HCT116 (cell line): ENCODE measurements around the gene MAPKAP1. TPM values are rescaled to one million over a fixed set of nuclear protein-coding genes. Genes with fewer than 3 reads are reported as not detected.

ENCODE experiments used
- ATAC-seq: fragments of 200-7000 bp; cut with Tn5 transposase; 2 replicates; pipeline ENCODE4 v1.9.1; 2020; ENCODE audit warnings: mild to moderate bottlenecking, moderate library complexity
- BruUV-seq: library from RNA; stranded (reverse); fragments of 400-500 nt; replicated peaks from 2 replicates; lab custom pipeline; 2021; lab: Mats Ljungman, UMichigan
- CTCF ChIA-PET: fragments of 300-600 bp; sonication (Branson Sonifier 250); formaldehyde crosslinking; loops from one replicate; lab custom pipeline; 2021; ENCODE audit warnings: antibody characterized with exemption; lab: Charles Lee
- POLR2A ChIA-PET: fragments of 300-600, 350-600 bp; sonication (Branson Sonifier 250); formaldehyde crosslinking; loops from one replicate; lab custom pipeline; 2021; ENCODE audit warnings: antibody characterized with exemption; lab: Charles Lee
- RAD21 ChIA-PET, 2 experiments: fragments of 300-600 bp; sonication (Branson Sonifier 250); formaldehyde crosslinking; loops; one replicate each; lab custom pipeline; 2023; ENCODE audit warnings: low total read pairs in 2 of 2; ENCODE audit not compliant: uncharacterized antibody in 2 of 2, unreplicated experiment in 2 of 2, low non-redundant PET in 1 of 2; lab: Charles Lee
- DNase-seq: peaks from one replicate; pipeline ENCODE4 v3.0.0-alpha.2; 2010; ENCODE audit warnings: low read depth, low spot score
- H2AFZ ChIP-seq: fragments of 200-600 bp; shearing (Covaris generic), sonication (generic); 2 replicates; pipeline ENCODE4 v1.6.1; 2017; ENCODE audit warnings: low read depth, mixed run types, mixed read lengths, antibody characterized with exemption, low read length; ENCODE audit not compliant: poor library complexity, severe bottlenecking
- H3K27ac ChIP-seq: 2 replicates; pipeline ENCODE4 v1.5.1; 2012; ENCODE audit warnings: low read depth, low read length
- H3K27me3 ChIP-seq: fragments of 200-600 bp; sonication (generic); 2 replicates; pipeline ENCODE4 v1.6.1; 2016; ENCODE audit warnings: mixed run types, low read length, mixed read lengths; ENCODE audit not compliant: insufficient read depth
- H3K36me3 ChIP-seq, 2 experiments: fragments of 200-500 bp in 1 of 2; fragments of 200-600 bp in 1 of 2; sonication (Bioruptor generic) in 1 of 2; sonication (generic) in 1 of 2; 2 replicates each; pipeline versions ENCODE4 v1.5.1 to v1.6.1; 2014 to 2016; ENCODE audit warnings: low read length in 2 of 2, inconsistent platforms in 1 of 2, mixed read lengths in 1 of 2, mixed run types in 1 of 2; ENCODE audit not compliant: insufficient read depth in 2 of 2, control insufficient read depth in 1 of 2
- H3K4me1 ChIP-seq, 2 experiments: fragments of 200-600 bp in 1 of 2; sonication (generic) in 1 of 2; 2 replicates each; pipeline versions ENCODE4 v1.5.1 to v1.6.1; 2012 to 2017; ENCODE audit warnings: low read length in 2 of 2, inconsistent platforms in 1 of 2, mild to moderate bottlenecking in 1 of 2, mixed read lengths in 1 of 2, mixed run types in 1 of 2, moderate library complexity in 1 of 2; ENCODE audit not compliant: insufficient read depth in 2 of 2, control insufficient read depth in 1 of 2
- H3K4me2 ChIP-seq: fragments of 200-600 bp; sonication (generic); 2 replicates; pipeline ENCODE4 v1.6.1; 2017; ENCODE audit warnings: mixed run types, low read length, mixed read lengths
- H3K4me3 ChIP-seq, 2 experiments: fragments of 200-600 bp in 1 of 2; sonication (generic) in 1 of 2; replicated peaks in 1 of 2; 2 replicates each; pipeline ENCODE4 v1.5.1; 2011 to 2016; ENCODE audit warnings: low read length in 2 of 2, control low read depth in 1 of 2, low read depth in 1 of 2, mild to moderate bottlenecking in 1 of 2, mixed read lengths in 1 of 2, mixed run types in 1 of 2
- H3K79me2 ChIP-seq: fragments of 200-600 bp; sonication (generic); 2 replicates; pipeline ENCODE4 v1.6.1; 2017; ENCODE audit warnings: mild to moderate bottlenecking, mixed run types, low read length, moderate library complexity, mixed read lengths; ENCODE audit not compliant: insufficient read depth
- H3K9ac ChIP-seq: fragments of 200-600 bp; sonication (generic); 2 replicates; pipeline ENCODE4 v1.6.1; 2016; ENCODE audit warnings: low read length, mixed read lengths
- H3K9me2 ChIP-seq: fragments of 200-600 bp; sonication (generic), shearing (Covaris generic); 2 replicates; pipeline ENCODE4 v1.6.1; 2017; ENCODE audit warnings: mixed run types, mild to moderate bottlenecking, moderate library complexity; ENCODE audit not compliant: insufficient read depth
- H3K9me3 ChIP-seq, 2 experiments: fragments of 200-500 bp in 1 of 2; fragments of 200-600 bp in 1 of 2; sonication (Bioruptor generic) in 1 of 2; sonication (generic) in 1 of 2; 2 replicates each; pipeline ENCODE4 v1.6.1; 2014 to 2017; ENCODE audit warnings: low read length in 2 of 2, mixed read lengths in 2 of 2, inconsistent platforms in 1 of 2, low read depth in 1 of 2, mild to moderate bottlenecking in 1 of 2, mixed run types in 1 of 2, moderate library complexity in 1 of 2; ENCODE audit not compliant: control insufficient read depth in 1 of 2, insufficient read depth in 1 of 2
- H4K20me1 ChIP-seq: fragments of 200-600 bp; sonication (generic), shearing (Covaris generic); 2 replicates; pipeline ENCODE4 v1.6.1; 2017; ENCODE audit warnings: mixed run types, mild to moderate bottlenecking, moderate library complexity; ENCODE audit not compliant: insufficient read depth
- ATF3 ChIP-seq: IDR thresholded peaks from 2 replicates; pipeline ENCODE4 v1.6.1; 2012
- CBX3 ChIP-seq: IDR thresholded peaks from 2 replicates; pipeline ENCODE4 v1.6.1; 2012; ENCODE audit warnings: low read depth
- CEBPB ChIP-seq: IDR thresholded peaks from 2 replicates; pipeline ENCODE4 v1.6.1; 2012; ENCODE audit warnings: low read depth
- EGR1 ChIP-seq: IDR thresholded peaks from 2 replicates; pipeline ENCODE4 v1.6.1; 2012; ENCODE audit warnings: low read depth
- ELF1 ChIP-seq: IDR thresholded peaks from 2 replicates; pipeline ENCODE4 v1.6.1; 2012; ENCODE audit warnings: low read depth, borderline replicate concordance
- EZH2 ChIP-seq: fragments of 200-600 bp; sonication (generic); IDR thresholded peaks from 2 replicates; pipeline ENCODE4 v1.6.1; 2017; ENCODE audit warnings: antibody characterized with exemption, mixed run types
- EZH2phosphoT487 ChIP-seq: fragments of 200-600 bp; IDR thresholded peaks from 2 replicates; pipeline ENCODE4 v1.6.1; 2018; ENCODE audit warnings: antibody characterized with exemption, borderline replicate concordance
- FOSL1 ChIP-seq: IDR thresholded peaks from 2 replicates; pipeline ENCODE4 v1.6.1; 2012; ENCODE audit warnings: low read depth
- JUND ChIP-seq: IDR thresholded peaks from 2 replicates; pipeline ENCODE4 v1.6.1; 2012
- MAX ChIP-seq: IDR thresholded peaks from 2 replicates; pipeline ENCODE4 v1.6.1; 2012
- RAD21 ChIP-seq: IDR thresholded peaks from 2 replicates; pipeline ENCODE4 v1.6.1; 2012; ENCODE audit warnings: low read depth, mild to moderate bottlenecking
- REST ChIP-seq: IDR thresholded peaks from 2 replicates; pipeline ENCODE4 v1.6.1; 2012; ENCODE audit warnings: low read depth
- SP1 ChIP-seq: IDR thresholded peaks from 2 replicates; pipeline ENCODE4 v1.6.1; 2012; ENCODE audit warnings: low read depth
- ZBTB33 ChIP-seq: IDR thresholded peaks from 2 replicates; pipeline ENCODE4 v1.6.1; 2011; ENCODE audit warnings: mild to moderate bottlenecking, low read length, moderate library complexity; ENCODE audit not compliant: insufficient replicate concordance; ENCODE audit errors: extremely low read depth
- ZFX ChIP-seq: fragments of 450-650 bp; IDR thresholded peaks from 2 replicates; pipeline ENCODE4 v1.6.1; 2017
- ZNF274 ChIP-seq: fragments of 200-500 bp; sonication (Bioruptor generic); IDR thresholded peaks from 2 replicates; pipeline ENCODE4 v1.6.1; 2014; ENCODE audit warnings: mild to moderate bottlenecking, low read depth, low read length, inconsistent platforms
- intact Hi-C: fragments of 100-400 bp; cut with micrococcal nuclease; formaldehyde crosslinking; loops from 2 replicates; pipeline ENCODE4 v1.10.0; 2022
- total RNA-seq: library from RNA; stranded (reverse); gene quantifications from one replicate; pipeline ENCODE4 v1.2.1, GENCODE V29; 2021; ENCODE audit not compliant: unreplicated experiment

MAPKAP1 gene
- total RNA-seq, 1 experiment from 2014 or later: 72.5 TPM

GRCh38 chr9:125730168-125730567 lies 23.2 kb upstream of the MAPKAP1 start:
- ChIA-PET POLR2A (no interaction called here), RAD21 (no interaction called here), CTCF (no interaction called here)
- DNase-seq (no peak), ATAC-seq (no peak)
- no peak overlapping the region for H2AFZ ChIP-seq
- H3K9me2 ChIP-seq: no peaks in the 10 kb centered on the region
- H3K9me3 ChIP-seq: no peaks in the 10 kb centered on the region
- BruUV-seq: no TSS peak
- intact Hi-C loops: no loop called here
- H4K20me1 ChIP-seq: no peaks in the 10 kb centered on the region
- no peak overlapping the region for H3K9ac ChIP-seq
- H3K4me2 ChIP-seq: no peak overlapping the region
- H3K4me3 ChIP-seq: no peak overlapping the region
- no peaks in the 10 kb centered on the region for H3K27me3 ChIP-seq
- H3K36me3 ChIP-seq: no peaks in the 10 kb centered on the region
- TF ChIP-seq ELF1: no peak
- no peak for TF ChIP-seq SP1
- TF ChIP-seq ZNF274: no peak
- TF ChIP-seq EZH2phosphoT487: no peak
- TF ChIP-seq CEBPB: no peak
- TF ChIP-seq FOSL1: no peak
- TF ChIP-seq EGR1: no peak
- TF ChIP-seq REST: no peak
- TF ChIP-seq ZFX: no peak
- TF ChIP-seq RAD21: no peak
- no peak for TF ChIP-seq EZH2
- TF ChIP-seq MAX: no peak
- TF ChIP-seq JUND: no peak
- TF ChIP-seq CBX3: no peak
- TF ChIP-seq ATF3: no peak
- TF ChIP-seq ZBTB33: no peak
- no peaks in the 10 kb centered on the region for H3K4me1 ChIP-seq
- H3K79me2 ChIP-seq: no peaks in the 10 kb centered on the region
- H3K27ac ChIP-seq: no peak overlapping the region
